ENCODE results near the gene SLIT1.

SLIT1 gene

GRCh38 chr10:97078938-97079445 lies 106.8 kb downstream of the SLIT1 start:
- peak in 1 of 2 experiments; percentile 18 for DNase-seq

GRCh38 chr10:97078261-97078937 lies 107.4 kb downstream of the SLIT1 start:
- no peak for DNase-seq

- no peak for DNase-seq
These were observed 109.0 kb downstream of the SLIT1 start for GRCh38 chr10:97076781-97077180.

GRCh38 chr10:97075961-97076525 lies 109.7 kb downstream of the SLIT1 start:
- no peak for DNase-seq

GRCh38 chr10:97075421-97075820 lies 110.3 kb downstream of the SLIT1 start:
- no peak for DNase-seq

GRCh38 chr10:97074256-97075145 lies 111.3 kb downstream of the SLIT1 start:
- DNase-seq: peak; percentile 26 to 70

GRCh38 chr10:97072851-97073665 lies 112.7 kb downstream of the SLIT1 start:
- peak; percentile 7 to 45 for DNase-seq

GRCh38 chr10:97071496-97071895 lies 114.3 kb downstream of the SLIT1 start:
- DNase-seq: no peak

- no peak for DNase-seq
These were observed 116.0 kb downstream of the SLIT1 start for GRCh38 chr10:97069576-97070362.

- DNase-seq: no peak
These were observed 116.7 kb downstream of the SLIT1 start for GRCh38 chr10:97069026-97069425.

- DNase-seq: no peak
These were observed 117.9 kb downstream of the SLIT1 start for GRCh38 chr10:97067716-97068391.

GRCh38 chr10:97066877-97067555 lies 118.7 kb downstream of the SLIT1 start:
- DNase-seq: no peak

- no peak for DNase-seq
These were observed 119.8 kb downstream of the SLIT1 start for GRCh38 chr10:97065686-97066660.

- DNase-seq: no peak
These were observed 120.6 kb downstream of the SLIT1 start for GRCh38 chr10:97065128-97065527.

GRCh38 chr10:97063983-97064837 lies 121.5 kb downstream of the SLIT1 start:
- DNase-seq: no peak

GRCh38 chr10:97063271-97063982 lies 122.3 kb downstream of the SLIT1 start:
- DNase-seq: no peak

GRCh38 chr10:97062456-97062855 lies 123.3 kb downstream of the SLIT1 start:
- DNase-seq: no peak

GRCh38 chr10:97062046-97062445 lies 123.7 kb downstream of the SLIT1 start:
- DNase-seq: no peak

Measured in NCI-H524 (cell line).